ENCODE data around the gene F12. TPM values are rescaled to one million over a fixed set of nuclear protein-coding genes. Genes with fewer than 3 reads are reported as not detected.

F12 gene
- total RNA-seq, 2 experiments from 2014 or later = 5.1 to 5.9 TPM

- peak overlapping the region; percentile 79 for H3K27ac Mint-ChIP-seq
- POLR2A ChIA-PET = interaction anchor here (0.9 to 2.2 kb wide), 7 partner anchors 7 to 84 kb away, joined by 3 to 9 read pairs (median 4); partner anchors contain the start of gene LMAN2
- peak overlapping the region; percentile 70 for H3K4me3 Mint-ChIP-seq
- no peaks in the 10 kb centered on the region for H3K27me3 Mint-ChIP-seq
- peaks cover 60% of the 10 kb centered on the region for H3K4me1 Mint-ChIP-seq (ENCODE audit: low read depth)
- CTCF ChIA-PET = interaction anchor here (0.6 to 5.7 kb wide), 21 partner anchors 8 to 228 kb away, joined by 3 to 115 read pairs (median 8); partner anchors contain the start of genes B4GALT7, LMAN2, PDLIM7 and RGS14
- intact Hi-C loops (cut with micrococcal nuclease) = loop anchor here (1.0 kb wide), 1 partner anchor 18 kb away; no protein-coding TSS in a partner anchor
- peaks cover 32% of the 10 kb centered on the region for H3K36me3 Mint-ChIP-seq
- H3K9me3 Mint-ChIP-seq = no peaks in the 10 kb centered on the region
- DNase-seq = no peak
Observed at GRCh38 chr5:177371120-177372033, 38.0 kb downstream of the F12 start.

- peak; percentile 79 for DNase-seq
- intact Hi-C loops (cut with micrococcal nuclease) = no loop called here
- Mint-ChIP-seq H3K4me1 (ENCODE audit: low read depth) (peaks cover 65% of the 10 kb centered on the region), H3K9me3 (no peaks in the 10 kb centered on the region), H3K27ac (peak overlapping the region; percentile 38), H3K36me3 (peaks cover 35% of the 10 kb centered on the region), H3K4me3 (peak overlapping the region; percentile 74), H3K27me3 (no peaks in the 10 kb centered on the region)
- ChIA-PET POLR2A (interaction anchor here (0.9 to 2.1 kb wide), 5 partner anchors 8 to 85 kb away, joined by 3 to 7 read pairs (median 4); partner anchors contain the start of gene LMAN2), CTCF (interaction anchor here (0.6 to 5.7 kb wide), 23 partner anchors 9 to 229 kb away, joined by 3 to 115 read pairs (median 8); partner anchors contain the start of genes B4GALT7, LMAN2, PDLIM7 and RGS14)
Observed at GRCh38 chr5:177370488-177371119, 38.8 kb downstream of the F12 start.

GRCh38 chr5:177369645-177370440 lies 39.5 kb downstream of the F12 start:
- Mint-ChIP-seq H3K4me1 (ENCODE audit: low read depth) (peaks cover 70% of the 10 kb centered on the region), H3K9me3 (no peaks in the 10 kb centered on the region), H3K36me3 (peaks cover 35% of the 10 kb centered on the region), H3K4me3 (no peak overlapping the region), H3K27ac (peak overlapping the region; percentile 70), H3K27me3 (no peaks in the 10 kb centered on the region)
- DNase-seq = no peak
- intact Hi-C loops (cut with micrococcal nuclease) = no loop called here
- CTCF ChIA-PET = interaction anchor here (0.6 to 5.7 kb wide), 28 partner anchors 10 to 623 kb away, joined by 3 to 115 read pairs (median 7); partner anchors contain the start of genes B4GALT7, LMAN2, RGS14 and SLC34A1
- POLR2A ChIA-PET = interaction anchor here (0.6 to 2.1 kb wide), 6 partner anchors 9 to 86 kb away, joined by 4 to 7 read pairs (median 4); partner anchors contain the start of genes LMAN2 and SLC34A1

GRCh38 chr5:177368869-177369644 lies 40.3 kb downstream of the F12 start:
- H3K4me1 Mint-ChIP-seq (ENCODE audit: low read depth) = peaks cover 73% of the 10 kb centered on the region
- peak; percentile 47 for DNase-seq
- peaks cover 34% of the 10 kb centered on the region for H3K36me3 Mint-ChIP-seq
- no peaks in the 10 kb centered on the region for H3K9me3 Mint-ChIP-seq
- CTCF ChIA-PET = interaction anchor here (0.6 to 5.7 kb wide), 18 partner anchors 9 to 624 kb away, joined by 3 to 115 read pairs (median 9); partner anchors contain the start of genes LMAN2, RGS14 and SLC34A1
- H3K27ac Mint-ChIP-seq = peak overlapping the region; percentile 70
- intact Hi-C loops (cut with micrococcal nuclease) = no loop called here
- peak overlapping the region; percentile 2 for H3K4me3 Mint-ChIP-seq
- no peaks in the 10 kb centered on the region for H3K27me3 Mint-ChIP-seq
- POLR2A ChIA-PET = interaction anchor here (0.6 to 1.9 kb wide), 4 partner anchors 9 to 33 kb away, joined by 4 to 7 read pairs (median 4); partner anchors contain the start of gene SLC34A1

- peaks cover 31% of the 10 kb centered on the region for H3K36me3 Mint-ChIP-seq
- peaks cover 73% of the 10 kb centered on the region for H3K4me1 Mint-ChIP-seq (ENCODE audit: low read depth)
- no peak overlapping the region for H3K27ac Mint-ChIP-seq
- CTCF ChIA-PET = interaction anchor here (1.0 to 5.7 kb wide), 11 partner anchors 8 to 87 kb away, joined by 5 to 115 read pairs (median 19); partner anchors contain the start of genes LMAN2, RGS14 and SLC34A1
- POLR2A ChIA-PET = interaction anchor here (1.6 to 1.9 kb wide), 3 partner anchors 10 to 34 kb away, joined by 4 to 7 read pairs (median 4); no protein-coding TSS in a partner anchor
- DNase-seq = no peak
- no peak overlapping the region for H3K4me3 Mint-ChIP-seq
- H3K27me3 Mint-ChIP-seq = no peaks in the 10 kb centered on the region
- intact Hi-C loops (cut with micrococcal nuclease) = no loop called here
- H3K9me3 Mint-ChIP-seq = no peaks in the 10 kb centered on the region
Observed at GRCh38 chr5:177367981-177368868, 41.1 kb downstream of the F12 start.

- Mint-ChIP-seq H3K27me3 (no peaks in the 10 kb centered on the region), H3K36me3 (peaks cover 31% of the 10 kb centered on the region), H3K27ac (no peak overlapping the region), H3K4me3 (no peak overlapping the region), H3K9me3 (no peaks in the 10 kb centered on the region), H3K4me1 (ENCODE audit: low read depth) (peaks cover 72% of the 10 kb centered on the region)
- ChIA-PET CTCF (interaction anchor here (1.3 kb wide), 1 partner anchor 22 kb away, joined by 4 read pairs; no protein-coding TSS in a partner anchor), POLR2A (interaction anchor here (1.7 kb wide), 1 partner anchor 11 kb away, joined by 4 read pairs; no protein-coding TSS in a partner anchor)
- no peak for DNase-seq
- intact Hi-C loops (cut with micrococcal nuclease) = no loop called here
Observed at GRCh38 chr5:177367323-177367848, 42.0 kb downstream of the F12 start.

- Mint-ChIP-seq H3K27me3 (no peaks in the 10 kb centered on the region), H3K36me3 (peaks cover 26% of the 10 kb centered on the region), H3K9me3 (no peaks in the 10 kb centered on the region), H3K4me1 (ENCODE audit: low read depth) (peaks cover 72% of the 10 kb centered on the region), H3K27ac (no peak overlapping the region), H3K4me3 (no peak overlapping the region)
- CTCF ChIA-PET = interaction anchor here (0.7 to 2.5 kb wide), 3 partner anchors 23 to 431 kb away, joined by 3 to 9 read pairs (median 4); no protein-coding TSS in a partner anchor
- no peak for DNase-seq
- intact Hi-C loops (cut with micrococcal nuclease) = no loop called here
- POLR2A ChIA-PET = no interaction called here
Observed at GRCh38 chr5:177366528-177367322, 42.6 kb downstream of the F12 start.

GRCh38 chr5:177365845-177366527 lies 43.4 kb downstream of the F12 start:
- Mint-ChIP-seq H3K4me3 (no peak overlapping the region), H3K36me3 (peaks cover 20% of the 10 kb centered on the region), H3K27ac (peak overlapping the region; percentile 28), H3K4me1 (ENCODE audit: low read depth) (peaks cover 74% of the 10 kb centered on the region), H3K27me3 (no peaks in the 10 kb centered on the region), H3K9me3 (no peaks in the 10 kb centered on the region)
- ChIA-PET POLR2A (interaction anchor here (2.0 kb wide), 1 partner anchor 75 kb away, joined by 4 read pairs; no protein-coding TSS in a partner anchor), CTCF (interaction anchor here (0.7 to 2.5 kb wide), 5 partner anchors 23 to 430 kb away, joined by 3 to 30 read pairs (median 6); no protein-coding TSS in a partner anchor)
- intact Hi-C loops (cut with micrococcal nuclease) = loop anchor here (2.0 kb wide), 1 partner anchor 63 kb away; no protein-coding TSS in a partner anchor
- DNase-seq = no peak

Measured in activated CD4-positive, alpha-beta memory T cell treated with anti-CD3 and anti-CD28 coated beads for 36 hours (primary cell).